NCI-H345 treated with DMSO at 0.1 percent for 48 hours (cell line): ENCODE results near the gene AMH.
"Not testable (repeated sequence)": the region's sequence is repeated elsewhere in the genome, so short reads cannot be mapped to it uniquely, and the experiment has no call there.

ENCODE experiments used
- DNase-seq: peaks from one replicate; lab custom pipeline; 2025; ENCODE audit not compliant: unreplicated experiment; lab: John Stamatoyannopoulos, UW

AMH gene

GRCh38 chr19:2249010-2249866 lies at the start of gene AMH:
TSS of gene AMH (plus strand) at chr19:2249323. CDS start at chr19:2249333, 10 bp downstream.
- DNase-seq = no peak

GRCh38 chr19:2199861-2200623 lies 49.1 kb upstream of the AMH start:
- DNase-seq = no peak

- DNase-seq = not testable (repeated sequence)
These were observed 48.4 kb upstream of the AMH start for GRCh38 chr19:2200624-2201294.

DNA sequence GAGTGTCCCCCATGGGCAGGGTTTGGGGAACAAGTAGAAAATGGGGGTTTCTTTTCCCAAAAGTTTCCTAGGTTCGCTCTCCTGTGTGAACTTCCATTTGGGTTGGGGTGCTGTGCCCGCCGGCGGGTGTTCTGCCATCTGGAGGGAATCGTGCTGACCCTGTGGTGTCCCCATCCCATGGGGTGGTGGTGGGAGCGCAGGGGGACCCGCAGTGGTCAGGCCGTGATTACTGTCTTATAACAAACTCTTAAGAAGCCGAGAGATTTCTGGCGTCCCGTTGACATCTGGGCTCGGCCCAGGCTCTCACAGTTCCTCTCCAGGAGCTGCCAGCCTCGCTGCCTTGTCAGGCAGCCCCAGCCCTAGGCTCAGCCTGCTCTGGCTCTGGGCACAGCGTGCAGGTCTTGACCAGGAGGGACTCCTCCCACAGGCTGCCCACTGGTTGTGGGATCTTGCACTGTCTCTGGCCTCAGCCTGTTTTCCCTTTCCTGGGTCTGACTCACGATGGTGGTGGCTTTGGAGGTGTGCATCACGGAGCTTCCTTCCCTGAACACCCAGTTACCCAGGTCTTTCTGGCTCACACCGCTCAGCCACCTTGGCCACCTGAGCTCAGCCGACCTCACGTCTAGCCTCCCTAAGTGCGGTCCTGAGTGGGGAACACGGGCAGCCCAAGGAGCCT lies 47.5 kb upstream of the AMH start:
- DNase-seq = no peak

GRCh38 chr19:2202366-2202765 lies 46.8 kb upstream of the AMH start:
- DNase-seq = no peak

- DNase-seq = no peak
These were observed 42.1 kb upstream of the AMH start for GRCh38 chr19:2207008-2207407.

- DNase-seq = no peak
These were observed 40.9 kb upstream of the AMH start for GRCh38 chr19:2207991-2208860.

DNA sequence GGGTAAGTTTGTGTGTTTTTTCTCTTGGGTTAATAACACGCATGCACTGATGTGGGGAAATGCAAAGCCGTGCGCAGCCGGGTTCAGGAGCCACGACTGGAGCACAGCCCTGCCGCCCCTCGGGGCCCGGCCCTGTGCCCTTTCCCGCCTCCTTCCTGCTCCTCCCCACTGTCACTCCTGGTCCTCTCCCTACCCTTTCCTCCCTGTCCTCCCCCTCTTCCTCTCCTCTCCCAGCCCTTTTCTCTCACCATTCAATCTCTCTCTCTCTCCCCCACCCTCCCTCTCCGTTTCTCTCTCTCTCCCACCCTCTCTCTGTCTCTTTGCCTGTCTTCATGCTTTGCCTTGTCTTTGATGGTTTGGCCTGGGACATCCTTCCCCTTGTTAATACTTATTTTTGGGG lies 40.1 kb upstream of the AMH start:
- DNase-seq = no peak

- DNase-seq = no peak
These were observed 39.7 kb upstream of the AMH start for GRCh38 chr19:2209408-2209807.

DNA sequence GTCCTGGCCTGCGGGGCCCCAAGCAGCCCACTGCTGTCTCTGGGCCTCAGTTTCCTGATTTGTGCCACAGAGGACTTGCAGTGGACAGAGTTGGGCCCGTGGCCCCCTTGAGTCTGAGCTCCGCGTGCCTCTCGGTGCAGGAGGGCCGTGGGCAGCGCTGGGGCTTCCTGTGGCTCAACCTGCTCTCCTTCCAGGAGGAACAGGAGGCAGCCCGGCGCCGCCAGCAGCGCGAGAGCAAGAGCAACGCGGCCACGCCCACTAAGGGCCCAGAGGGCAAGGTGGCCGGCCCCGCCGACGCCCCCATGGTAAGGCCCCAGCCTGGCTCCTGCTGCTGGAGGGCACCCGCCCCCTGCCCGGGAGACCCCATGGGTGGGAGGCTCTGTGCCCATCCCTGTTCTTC lies 38.9 kb upstream of the AMH start:
- no peak for DNase-seq

DNA sequence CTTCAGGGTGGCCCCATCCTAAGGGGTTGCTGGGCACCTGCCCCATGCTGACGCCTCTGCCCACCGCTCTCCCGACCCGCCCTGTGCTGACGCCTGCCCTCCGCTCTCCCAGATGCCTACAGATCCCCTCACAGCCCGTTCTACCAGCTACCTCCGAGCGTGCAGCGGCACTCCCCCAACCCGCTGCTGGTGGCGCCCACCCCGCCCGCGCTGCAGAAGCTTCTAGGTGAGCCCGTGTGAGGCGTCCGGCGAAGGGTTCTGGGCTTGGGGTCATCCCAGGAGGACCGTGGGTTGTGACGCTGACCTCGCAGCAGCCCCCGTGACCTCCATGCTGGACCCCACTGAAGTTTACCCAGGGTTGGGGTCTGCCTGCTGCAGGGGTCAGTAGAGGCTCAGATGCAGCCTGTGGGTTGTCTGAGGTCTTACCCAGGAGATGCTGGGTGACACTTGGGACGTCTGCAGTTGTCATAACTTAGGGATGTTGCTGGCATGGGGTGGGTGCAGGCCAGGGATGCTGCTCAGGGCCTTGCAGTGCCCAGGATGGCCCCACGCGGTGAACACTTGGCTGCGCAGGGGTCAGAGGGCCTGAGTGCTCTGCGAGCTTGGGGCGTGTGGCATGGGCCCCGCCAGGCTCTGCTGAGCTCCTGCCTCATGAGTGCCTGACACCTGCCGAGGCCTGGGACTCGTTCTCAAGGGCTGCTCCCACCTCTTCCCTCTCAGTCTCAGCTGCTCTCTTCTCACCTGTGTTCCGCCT lies 38.0 kb upstream of the AMH start:
- no peak for DNase-seq

GRCh38 chr19:2212861-2213711 lies 36.0 kb upstream of the AMH start:
- DNase-seq = no peak

- DNase-seq = no peak
These were observed 35.3 kb upstream of the AMH start for GRCh38 chr19:2213799-2214198.

- no peak for DNase-seq
These were observed 34.9 kb upstream of the AMH start for GRCh38 chr19:2214251-2214650.

DNA sequence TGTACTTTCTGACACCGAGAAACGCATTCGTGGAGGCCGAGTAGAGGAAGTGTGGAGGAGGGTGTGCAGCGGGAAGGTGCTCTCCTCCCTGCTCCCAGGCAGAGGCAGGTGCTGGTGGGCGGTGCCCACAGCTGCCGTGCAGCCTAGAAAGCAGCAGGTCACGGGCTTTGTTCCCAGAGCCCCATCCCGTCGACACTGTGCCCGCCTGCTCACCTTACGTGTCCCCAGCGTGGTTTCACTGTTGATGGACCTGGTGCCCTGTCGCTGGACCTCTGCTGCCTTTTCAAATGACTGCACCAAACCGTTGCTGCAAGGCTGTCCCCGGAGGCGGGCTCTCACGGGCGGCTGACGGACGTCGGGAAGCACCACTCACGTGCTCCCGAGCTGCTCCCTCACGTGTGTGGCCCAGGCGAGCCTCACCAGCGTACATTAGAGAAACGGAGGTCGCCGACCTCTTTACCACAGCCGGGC lies 33.8 kb upstream of the AMH start:
- DNase-seq = no peak

DNA sequence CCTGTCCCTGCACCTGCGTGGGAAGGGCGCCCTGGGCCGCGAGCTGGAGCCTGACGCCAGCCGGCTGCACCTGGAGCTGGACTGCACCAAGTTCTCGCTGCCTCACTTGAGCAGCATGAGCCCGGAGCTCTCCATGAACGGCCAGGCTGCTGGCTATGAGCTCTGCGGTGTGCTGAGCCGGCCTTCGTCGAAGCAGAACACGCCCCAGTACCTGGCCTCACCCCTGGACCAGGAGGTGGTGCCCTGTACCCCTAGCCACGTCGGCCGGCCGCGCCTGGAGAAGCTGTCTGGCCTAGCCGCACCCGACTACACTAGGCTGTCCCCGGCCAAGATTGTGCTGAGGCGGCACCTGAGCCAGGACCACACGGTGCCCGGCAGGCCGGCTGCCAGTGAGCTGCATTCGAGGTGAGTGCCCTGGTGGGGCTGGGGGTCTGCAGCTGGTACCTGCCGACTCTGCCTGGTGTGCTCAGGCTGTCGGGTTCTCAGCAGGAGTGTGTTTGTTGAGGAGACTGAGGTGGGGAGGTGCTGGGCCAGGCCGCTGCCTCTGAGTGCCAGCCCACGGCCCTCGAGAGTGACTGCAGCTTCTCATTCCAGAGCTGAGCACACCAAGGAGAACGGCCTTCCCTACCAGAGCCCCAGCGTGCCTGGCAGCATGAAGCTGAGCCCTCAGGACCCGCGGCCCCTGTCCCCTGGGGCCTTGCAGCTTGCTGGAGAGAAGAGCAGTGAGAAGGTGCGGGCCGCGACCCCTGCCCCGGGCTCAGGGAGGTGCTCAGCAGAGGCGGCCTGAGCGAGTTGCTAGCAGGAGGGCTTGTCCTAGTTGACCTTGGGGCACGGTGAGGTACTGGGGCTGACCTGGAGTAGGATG lies 32.5 kb upstream of the AMH start:
- no peak for DNase-seq

DNA sequence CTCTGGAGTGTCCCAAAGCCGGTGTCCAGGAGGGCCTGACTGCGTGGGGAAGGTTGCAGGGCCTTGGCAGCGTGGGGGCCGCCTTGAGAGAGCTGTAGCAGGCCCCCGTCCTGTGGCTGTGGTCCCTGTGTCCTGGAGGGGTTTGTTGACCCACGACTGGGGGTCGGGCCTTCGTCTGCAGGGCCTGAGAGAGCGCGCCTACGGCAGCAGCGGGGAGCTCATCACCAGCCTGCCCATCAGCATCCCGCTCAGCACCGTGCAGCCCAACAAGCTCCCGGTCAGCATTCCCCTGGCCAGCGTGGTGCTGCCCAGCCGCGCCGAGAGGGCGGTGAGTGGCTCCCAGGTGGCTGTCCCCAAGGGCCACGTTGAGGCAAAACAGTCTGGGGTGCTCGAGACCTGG lies 31.5 kb upstream of the AMH start:
- no peak for DNase-seq

- no peak for DNase-seq
These were observed 29.4 kb upstream of the AMH start for GRCh38 chr19:2219726-2220125.
